HG03520 (cell line): ENCODE measurements around the gene BRD9.

Experiments used
- ATAC-seq: cut with Tn5 transposase; IDR thresholded peaks from one replicate; pipeline ENCODE4 v1.9.1; 2021; ENCODE audit warnings: mild to moderate bottlenecking, moderate library complexity; ENCODE audit not compliant: unreplicated experiment

BRD9 gene

GRCh38 chr5:819078-819477 is 73.5 kb downstream of the BRD9 start:
- ATAC-seq = no peak

- no peak for ATAC-seq
Observed at GRCh38 chr5:816176-816575, 76.4 kb downstream of the BRD9 start.

- ATAC-seq = no peak
Observed at GRCh38 chr5:815449-815848, 77.2 kb downstream of the BRD9 start.
